Activated naive CD4-positive, alpha-beta T cell treated with anti-CD3 and anti-CD28 coated beads, Interleukin-2, amount 50 U/mL, for 16 hours (primary cell): ENCODE measurements around the gene MED15.
"Not testable (repeated sequence)": the region's sequence is repeated elsewhere in the genome, so short reads cannot be mapped to it uniquely, and the experiment has no call there.

Source experiments
- DNase-seq: peaks from one replicate; pipeline ENCODE4 v3.0.0-alpha.2; 2020

Gene MED15, protein sequence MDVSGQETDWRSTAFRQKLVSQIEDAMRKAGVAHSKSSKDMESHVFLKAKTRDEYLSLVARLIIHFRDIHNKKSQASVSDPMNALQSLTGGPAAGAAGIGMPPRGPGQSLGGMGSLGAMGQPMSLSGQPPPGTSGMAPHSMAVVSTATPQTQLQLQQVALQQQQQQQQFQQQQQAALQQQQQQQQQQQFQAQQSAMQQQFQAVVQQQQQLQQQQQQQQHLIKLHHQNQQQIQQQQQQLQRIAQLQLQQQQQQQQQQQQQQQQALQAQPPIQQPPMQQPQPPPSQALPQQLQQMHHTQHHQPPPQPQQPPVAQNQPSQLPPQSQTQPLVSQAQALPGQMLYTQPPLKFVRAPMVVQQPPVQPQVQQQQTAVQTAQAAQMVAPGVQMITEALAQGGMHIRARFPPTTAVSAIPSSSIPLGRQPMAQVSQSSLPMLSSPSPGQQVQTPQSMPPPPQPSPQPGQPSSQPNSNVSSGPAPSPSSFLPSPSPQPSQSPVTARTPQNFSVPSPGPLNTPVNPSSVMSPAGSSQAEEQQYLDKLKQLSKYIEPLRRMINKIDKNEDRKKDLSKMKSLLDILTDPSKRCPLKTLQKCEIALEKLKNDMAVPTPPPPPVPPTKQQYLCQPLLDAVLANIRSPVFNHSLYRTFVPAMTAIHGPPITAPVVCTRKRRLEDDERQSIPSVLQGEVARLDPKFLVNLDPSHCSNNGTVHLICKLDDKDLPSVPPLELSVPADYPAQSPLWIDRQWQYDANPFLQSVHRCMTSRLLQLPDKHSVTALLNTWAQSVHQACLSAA

DNA sequence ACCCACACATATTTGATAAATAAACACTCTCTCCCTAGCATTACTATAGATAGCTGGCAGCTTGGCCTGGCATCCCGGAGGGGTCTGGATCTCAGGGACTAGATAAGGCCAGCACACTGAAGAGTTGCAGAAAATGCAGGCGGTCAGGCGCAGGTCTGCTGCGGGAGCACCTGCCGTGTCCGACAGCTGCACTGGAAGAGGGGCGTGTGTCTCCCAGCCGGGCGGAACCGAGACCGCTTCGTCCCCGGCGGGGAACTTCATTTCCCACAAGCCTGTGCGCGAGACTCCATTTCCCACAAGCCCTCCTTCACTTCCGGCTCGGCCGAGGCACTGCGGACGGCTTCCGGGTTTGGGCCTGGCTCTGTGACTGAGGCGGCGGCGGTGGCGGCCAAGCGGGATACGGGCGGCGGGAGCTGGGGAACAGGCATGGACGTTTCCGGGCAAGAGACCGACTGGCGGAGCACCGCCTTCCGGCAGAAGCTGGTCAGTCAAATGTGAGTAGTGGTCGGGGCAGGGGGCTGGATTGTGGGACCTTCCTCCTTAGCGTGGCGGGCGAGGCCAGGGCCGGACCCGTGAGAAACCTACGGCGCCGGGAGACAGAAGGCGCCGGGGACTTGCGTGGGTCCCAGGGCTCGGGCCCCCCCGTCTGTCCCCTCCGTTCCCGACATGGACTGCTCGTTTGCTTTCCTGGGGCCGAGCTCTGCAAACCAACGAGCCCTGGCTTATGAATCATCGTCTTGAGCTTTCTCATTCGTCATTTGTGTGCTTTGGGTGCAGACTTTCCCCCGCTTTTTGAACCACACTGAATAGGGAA lies at the start of gene MED15:
MED15 (plus strand) TSS at position 358 of the 814 bp plus-strand sequence; CDS start at position 427, 69 bp downstream.
- peak; percentile 88 for DNase-seq

GRCh38 chr22:20458530-20459151 lies 48.8 kb upstream of the MED15 start:
- no peak for DNase-seq

- DNase-seq = no peak
Observed at GRCh38 chr22:20459152-20459542, 48.3 kb upstream of the MED15 start.

DNA sequence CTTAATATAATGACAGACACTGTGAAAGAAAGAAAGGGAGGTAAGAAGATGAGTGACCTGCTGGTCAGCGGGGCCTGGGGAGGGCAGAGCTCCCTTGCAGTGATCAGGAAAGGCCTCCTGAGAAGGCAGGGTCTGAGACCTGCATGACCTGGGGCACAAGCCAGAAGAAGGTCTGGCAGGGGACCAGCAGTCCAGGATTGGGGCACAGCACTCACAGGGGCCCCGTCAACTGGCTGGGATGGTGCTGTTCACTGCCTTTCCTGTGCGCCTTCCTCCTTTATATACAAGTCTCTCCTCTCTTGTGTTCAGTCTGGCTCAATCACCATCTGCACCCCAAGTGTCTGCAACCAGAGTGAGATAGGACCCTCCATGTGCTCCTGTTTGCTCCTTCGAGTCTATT lies 47.5 kb upstream of the MED15 start:
- no peak for DNase-seq

DNA sequence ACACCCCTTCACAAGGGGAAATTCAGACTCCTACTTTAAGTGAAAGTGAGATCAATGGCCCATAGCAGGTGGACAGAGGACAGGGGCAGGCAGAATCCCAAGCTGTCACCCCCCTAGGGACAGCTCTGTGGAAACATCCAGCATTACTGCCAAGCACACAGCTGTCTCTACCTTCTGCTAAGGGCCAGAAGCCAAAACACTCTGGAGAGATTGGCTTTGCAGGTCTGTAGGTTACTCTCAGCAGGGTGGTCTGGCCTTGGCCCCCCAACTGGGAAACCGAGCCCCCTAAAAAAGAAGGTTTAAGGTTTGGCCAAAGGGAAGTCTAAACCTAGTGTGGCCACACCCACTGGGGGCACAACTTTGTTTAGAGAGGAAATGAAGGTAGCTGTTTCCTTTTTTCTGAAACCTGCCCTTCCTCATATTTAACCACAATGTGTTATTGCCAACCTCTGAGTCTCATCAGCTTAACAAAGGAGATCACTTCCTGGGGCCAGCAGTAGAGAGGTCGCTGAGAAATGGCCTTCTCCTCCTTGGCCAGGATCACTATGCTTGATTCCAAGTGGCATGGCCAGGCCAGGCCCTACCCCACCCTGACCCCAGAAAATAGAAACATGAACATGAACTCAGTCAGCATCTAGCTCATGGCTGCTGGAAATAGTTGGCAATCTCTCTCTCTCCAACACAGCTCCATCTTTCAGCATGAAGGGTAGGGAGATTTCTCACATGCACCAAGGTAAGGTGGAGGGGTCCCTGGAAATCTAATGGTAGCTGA lies 43.9 kb upstream of the MED15 start:
- DNase-seq = no peak

DNA sequence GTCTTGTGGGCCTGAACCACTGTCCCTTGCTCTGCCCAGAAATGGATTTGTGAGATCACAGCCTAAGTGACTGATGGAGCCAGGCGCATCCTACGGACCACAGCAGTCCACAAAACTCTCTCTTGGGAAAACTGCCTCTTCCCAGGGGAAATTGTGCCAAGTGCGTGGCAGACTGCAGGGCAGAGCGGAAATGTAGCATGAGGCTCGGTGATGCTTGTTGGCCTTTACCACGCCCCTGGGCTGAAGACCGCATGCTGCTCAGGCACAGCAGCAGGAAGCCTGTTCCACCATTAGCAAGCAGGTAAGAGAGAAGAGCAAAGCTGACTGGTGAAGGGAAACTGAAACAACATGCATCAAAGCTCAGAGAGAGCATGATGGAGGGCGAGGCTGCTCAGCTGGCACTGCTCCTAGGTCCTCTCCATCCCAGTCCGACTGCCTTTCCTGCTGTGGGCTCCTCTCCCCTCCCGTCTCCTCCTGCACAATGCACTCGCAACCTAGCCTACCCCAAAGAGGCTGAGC lies 43.3 kb upstream of the MED15 start:
- peak; percentile 58 for DNase-seq

GRCh38 chr22:20464912-20465758 lies 42.3 kb upstream of the MED15 start:
- no peak for DNase-seq

DNA sequence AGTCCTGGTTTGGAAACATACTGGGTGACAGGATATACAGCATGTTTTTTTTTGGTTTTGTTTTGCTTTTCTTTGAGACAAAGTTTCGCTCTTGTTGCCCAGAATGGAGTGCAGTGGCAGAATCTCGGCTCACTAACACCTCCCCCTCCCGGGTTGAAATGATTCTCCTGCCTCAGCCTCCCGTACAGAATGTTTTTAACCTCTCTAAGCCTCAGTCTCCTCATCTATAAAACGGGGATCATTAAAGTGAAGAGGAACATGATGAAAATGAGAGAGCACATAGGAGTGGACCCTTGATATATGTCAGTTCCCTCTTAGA lies 41.7 kb upstream of the MED15 start:
- DNase-seq = no peak

DNA sequence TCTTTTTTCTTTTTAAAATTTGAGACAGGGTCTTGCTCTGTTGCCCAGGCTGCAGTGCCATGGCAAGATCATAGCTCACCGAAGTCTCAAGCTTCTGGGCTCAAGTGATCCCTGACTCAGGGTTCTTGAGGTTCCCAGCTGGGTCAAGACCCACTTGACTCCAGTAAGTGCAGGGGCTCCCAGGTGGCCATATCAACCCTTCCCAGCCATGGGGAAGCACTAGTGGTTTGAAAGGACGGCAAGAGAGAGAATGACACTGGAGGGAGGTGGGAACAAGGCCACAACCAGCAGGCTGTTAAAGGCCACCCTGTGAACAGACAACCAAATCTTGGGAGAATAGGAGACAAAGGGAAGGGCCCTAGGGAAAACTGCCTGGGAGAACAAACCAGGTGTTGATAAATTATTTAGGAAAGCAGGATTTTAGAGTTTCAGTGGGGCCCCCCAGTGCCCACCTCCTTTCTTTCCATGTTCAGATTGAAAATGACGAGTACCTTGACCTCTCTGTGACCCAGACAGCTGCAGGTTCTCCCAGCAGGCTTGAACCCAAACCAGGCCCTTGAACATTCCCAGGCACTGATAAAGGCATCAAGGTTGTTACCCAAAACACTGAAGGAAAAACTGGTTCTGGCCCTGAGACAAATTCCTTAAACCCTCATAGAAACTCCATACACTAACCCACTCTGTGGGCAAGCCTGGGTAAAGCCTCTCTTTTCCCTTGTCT lies 40.6 kb upstream of the MED15 start:
- DNase-seq = no peak

DNA sequence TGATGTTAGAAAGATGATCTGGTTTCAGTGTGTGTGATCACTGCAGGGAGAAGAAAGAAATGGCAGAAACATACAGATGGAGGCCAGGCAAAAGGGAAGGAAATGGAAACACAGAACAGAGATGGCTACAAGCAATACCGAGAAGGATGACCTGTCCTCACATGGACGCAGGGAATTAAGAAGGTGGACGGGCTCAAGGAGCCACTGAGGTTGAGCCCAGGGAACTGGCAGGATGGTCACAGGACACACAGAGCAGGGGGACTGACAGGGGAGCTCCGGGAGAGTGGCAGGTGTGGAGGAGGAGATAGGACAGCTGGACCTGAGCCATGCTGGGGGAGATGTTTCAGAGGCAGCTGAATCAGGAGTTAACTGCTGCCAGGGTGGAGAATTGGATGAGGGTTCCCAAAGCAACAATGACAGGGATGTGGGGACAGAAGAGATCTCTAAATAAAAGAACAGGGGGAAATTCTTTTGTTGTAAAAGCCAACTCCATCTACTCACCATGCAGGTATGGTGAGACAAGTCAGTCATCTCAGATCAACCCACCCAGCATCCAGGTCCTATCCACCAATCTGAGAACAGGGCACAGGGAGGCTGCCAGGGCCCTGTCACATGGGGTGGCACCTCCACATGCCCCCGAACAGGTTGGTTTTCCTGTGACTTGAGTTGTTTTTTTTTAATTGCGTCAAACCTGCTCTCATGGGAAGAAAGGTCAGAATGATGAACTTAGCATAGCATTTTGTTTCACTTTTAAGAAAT lies 38.1 kb upstream of the MED15 start:
- DNase-seq = no peak

DNA sequence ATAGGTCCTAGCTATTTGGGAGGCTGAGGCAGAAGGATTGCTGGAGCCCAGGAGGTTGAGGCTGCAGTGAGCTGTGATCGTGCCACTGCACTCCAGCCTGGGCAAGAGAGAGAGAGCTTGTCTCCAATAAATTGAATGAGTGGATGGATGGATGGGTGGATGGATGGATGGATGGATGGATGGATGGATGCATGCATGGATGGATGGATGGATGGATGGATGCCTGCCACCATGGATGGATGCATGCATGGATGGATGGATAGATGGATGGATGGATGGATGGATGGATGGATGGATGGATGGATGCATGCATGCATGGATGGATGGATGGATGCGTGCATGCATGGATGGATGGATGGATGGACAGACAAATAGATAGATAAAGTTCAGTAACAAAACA lies 36.9 kb upstream of the MED15 start:
- DNase-seq = not testable (repeated sequence)

GRCh38 chr22:20471126-20471833 lies 36.1 kb upstream of the MED15 start:
- no peak for DNase-seq

GRCh38 chr22:20472629-20473442 lies 34.6 kb upstream of the MED15 start:
- DNase-seq = no peak

DNA sequence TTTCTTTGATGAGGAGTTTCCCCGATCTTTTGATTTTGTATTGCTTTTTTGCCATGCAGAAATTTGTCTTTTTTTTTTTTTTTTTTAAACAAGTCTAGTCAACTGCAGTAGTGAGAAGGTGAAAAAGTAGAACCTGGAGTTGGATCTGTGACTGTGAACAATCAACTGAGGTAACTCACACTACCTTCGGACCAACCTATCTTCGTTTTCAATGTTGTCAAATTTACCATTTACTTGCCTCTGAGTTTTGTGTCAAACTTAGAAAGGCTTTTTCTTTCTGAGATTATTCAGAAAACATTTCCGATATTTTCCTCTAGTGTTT lies 32.3 kb upstream of the MED15 start:
- no peak for DNase-seq

GRCh38 chr22:20475569-20475968 lies 31.8 kb upstream of the MED15 start:
- not testable (repeated sequence) for DNase-seq

GRCh38 chr22:20478059-20478458 lies 29.4 kb upstream of the MED15 start:
- DNase-seq = not testable (repeated sequence)

GRCh38 chr22:20479612-20480196 lies 27.7 kb upstream of the MED15 start:
- DNase-seq = no peak

DNA sequence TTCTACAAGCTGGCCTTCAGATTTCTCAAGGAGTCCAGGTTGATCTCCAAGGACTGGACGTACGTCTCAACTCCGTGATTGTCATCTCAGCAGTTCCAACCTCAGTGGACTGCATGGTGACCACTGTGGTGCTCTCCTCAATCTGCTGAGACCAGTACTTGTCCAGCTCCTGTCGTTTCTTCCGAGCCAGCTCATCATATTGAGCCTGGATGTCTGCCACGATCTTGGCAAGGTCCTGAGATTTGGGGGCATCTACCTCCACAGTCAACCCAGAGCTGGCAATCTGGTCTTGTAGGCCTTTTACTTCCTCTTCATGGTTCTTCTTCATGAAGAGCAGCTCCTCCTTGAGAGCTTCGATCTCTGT lies 24.3 kb upstream of the MED15 start:
- DNase-seq = not testable (repeated sequence)
